Measurements from ENCODE around the gene LIME1. TPM values are rescaled to one million over a fixed set of nuclear protein-coding genes. Genes with fewer than 3 reads are reported as not detected.

Gene LIME1
- total and polyA plus RNA-seq, 12 donors: 0.79 to 15.7 (median 3.0) TPM

- Histone ChIP-seq H3K27ac (peak overlapping the region in 9 of 10 donors; percentile 38 to 93 (median 65)), H3K36me3 (peaks cover 0 to 80% (median 5%) of the 10 kb centered on the region in 9 donors), H3K4me1 (peaks cover 22 to 64% (median 53%) of the 10 kb centered on the region in 9 donors), H3K9me3 (no peaks in the 10 kb centered on the region), H3K4me3 (peak overlapping the region in 1 of 10 donors; percentile 3), H3K27me3 (no peaks in the 10 kb centered on the region)
- ATAC-seq (peak; percentile 12 to 77 (median 26)), DNase-seq (peak in 1 of 2 donors; percentile 50)
- TF ChIP-seq, protein P1, sequence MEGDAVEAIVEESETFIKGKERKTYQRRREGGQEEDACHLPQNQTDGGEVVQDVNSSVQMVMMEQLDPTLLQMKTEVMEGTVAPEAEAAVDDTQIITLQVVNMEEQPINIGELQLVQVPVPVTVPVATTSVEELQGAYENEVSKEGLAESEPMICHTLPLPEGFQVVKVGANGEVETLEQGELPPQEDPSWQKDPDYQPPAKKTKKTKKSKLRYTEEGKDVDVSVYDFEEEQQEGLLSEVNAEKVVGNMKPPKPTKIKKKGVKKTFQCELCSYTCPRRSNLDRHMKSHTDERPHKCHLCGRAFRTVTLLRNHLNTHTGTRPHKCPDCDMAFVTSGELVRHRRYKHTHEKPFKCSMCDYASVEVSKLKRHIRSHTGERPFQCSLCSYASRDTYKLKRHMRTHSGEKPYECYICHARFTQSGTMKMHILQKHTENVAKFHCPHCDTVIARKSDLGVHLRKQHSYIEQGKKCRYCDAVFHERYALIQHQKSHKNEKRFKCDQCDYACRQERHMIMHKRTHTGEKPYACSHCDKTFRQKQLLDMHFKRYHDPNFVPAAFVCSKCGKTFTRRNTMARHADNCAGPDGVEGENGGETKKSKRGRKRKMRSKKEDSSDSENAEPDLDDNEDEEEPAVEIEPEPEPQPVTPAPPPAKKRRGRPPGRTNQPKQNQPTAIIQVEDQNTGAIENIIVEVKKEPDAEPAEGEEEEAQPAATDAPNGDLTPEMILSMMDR (IDR thresholded peaks at IDR 0.05): no peak
- 30 to 48% methylated on average over 19 of the region's 19 CpGs for WGBS, 2 donors
- intact Hi-C loops (cut with DNase I): no loop called here
Measured at GRCh38 chr20:63698739-63699465, 37.6 kb upstream of the LIME1 start.

GRCh38 chr20:63699466-63700198, 36.8 kb upstream of the LIME1 start:
- H3K27me3 ChIP-seq: no peaks in the 10 kb centered on the region
- ATAC-seq: no peak
- no peak overlapping the region for H3K4me3 ChIP-seq
- peak in 1 of 2 donors; percentile 8 for DNase-seq
- intact Hi-C loops (cut with DNase I): no loop called here
- no peaks in the 10 kb centered on the region for H3K9me3 ChIP-seq
- peaks cover 22 to 64% (median 52%) of the 10 kb centered on the region in 9 donors for H3K4me1 ChIP-seq
- H3K36me3 ChIP-seq: peaks cover 0 to 80% (median 7%) of the 10 kb centered on the region in 9 donors
- peak overlapping the region in 9 of 10 donors; percentile 38 to 93 (median 65) for H3K27ac ChIP-seq
- TF ChIP-seq, protein P1 (IDR thresholded peaks at IDR 0.05): no peak
- WGBS, 2 donors: 79 to 80% methylated on average over 24 of the region's 24 CpGs

GRCh38 chr20:63700199-63701050, 36.0 kb upstream of the LIME1 start:
- no peak overlapping the region for H3K4me3 ChIP-seq
- no peak for ATAC-seq
- no peaks in the 10 kb centered on the region for H3K27me3 ChIP-seq
- peak overlapping the region in 6 of 10 donors; percentile 60 to 93 (median 72) for H3K27ac ChIP-seq
- H3K4me1 ChIP-seq: peaks cover 19 to 58% (median 45%) of the 10 kb centered on the region in 9 donors
- no peaks in the 10 kb centered on the region for H3K9me3 ChIP-seq
- peaks cover 0 to 80% (median 9%) of the 10 kb centered on the region in 9 donors for H3K36me3 ChIP-seq
- TF ChIP-seq, protein P1 (IDR thresholded peaks at IDR 0.05): no peak
- 86% methylated on average over 43 of the region's 43 CpGs for WGBS, 2 donors
- no peak for DNase-seq
- intact Hi-C loops (cut with DNase I): no loop called here

DNA sequence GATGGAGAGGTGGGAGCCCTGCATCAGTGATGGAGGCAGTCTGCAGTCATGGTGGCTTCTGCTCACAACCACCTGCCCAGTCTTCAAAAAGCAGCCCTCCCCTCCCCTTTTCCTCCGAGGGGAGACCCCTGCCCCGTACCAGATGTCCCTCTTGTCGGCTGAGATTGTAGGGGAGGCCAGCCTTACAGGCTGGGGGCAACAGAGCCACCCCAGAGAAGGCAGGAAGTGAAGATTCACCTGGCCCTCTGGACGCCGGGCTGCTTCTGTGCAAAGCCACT, 35.5 kb upstream of the LIME1 start:
- Histone ChIP-seq H3K27ac (peak overlapping the region in 4 of 10 donors; percentile 15 to 93 (median 56)), H3K4me3 (no peak overlapping the region), H3K9me3 (no peaks in the 10 kb centered on the region), H3K36me3 (peaks cover 0 to 81% (median 15%) of the 10 kb centered on the region in 9 donors), H3K4me1 (peaks cover 17 to 54% (median 42%) of the 10 kb centered on the region in 9 donors), H3K27me3 (no peaks in the 10 kb centered on the region)
- intact Hi-C loops (cut with DNase I): no loop called here
- ATAC-seq (no peak), DNase-seq (no peak)
- 71 to 86% methylated on average over 5 of the region's 5 CpGs for WGBS, 2 donors
- TF ChIP-seq, protein P1 (IDR thresholded peaks at IDR 0.05): no peak
